HG02938 (cell line): ENCODE data around the gene TOE1.

Source experiments
- ATAC-seq: cut with Tn5 transposase; IDR thresholded peaks from one replicate; pipeline ENCODE4 v1.9.1; 2021; ENCODE audit warnings: mild to moderate bottlenecking, moderate library complexity; ENCODE audit not compliant: unreplicated experiment

TOE1 gene

DNA sequence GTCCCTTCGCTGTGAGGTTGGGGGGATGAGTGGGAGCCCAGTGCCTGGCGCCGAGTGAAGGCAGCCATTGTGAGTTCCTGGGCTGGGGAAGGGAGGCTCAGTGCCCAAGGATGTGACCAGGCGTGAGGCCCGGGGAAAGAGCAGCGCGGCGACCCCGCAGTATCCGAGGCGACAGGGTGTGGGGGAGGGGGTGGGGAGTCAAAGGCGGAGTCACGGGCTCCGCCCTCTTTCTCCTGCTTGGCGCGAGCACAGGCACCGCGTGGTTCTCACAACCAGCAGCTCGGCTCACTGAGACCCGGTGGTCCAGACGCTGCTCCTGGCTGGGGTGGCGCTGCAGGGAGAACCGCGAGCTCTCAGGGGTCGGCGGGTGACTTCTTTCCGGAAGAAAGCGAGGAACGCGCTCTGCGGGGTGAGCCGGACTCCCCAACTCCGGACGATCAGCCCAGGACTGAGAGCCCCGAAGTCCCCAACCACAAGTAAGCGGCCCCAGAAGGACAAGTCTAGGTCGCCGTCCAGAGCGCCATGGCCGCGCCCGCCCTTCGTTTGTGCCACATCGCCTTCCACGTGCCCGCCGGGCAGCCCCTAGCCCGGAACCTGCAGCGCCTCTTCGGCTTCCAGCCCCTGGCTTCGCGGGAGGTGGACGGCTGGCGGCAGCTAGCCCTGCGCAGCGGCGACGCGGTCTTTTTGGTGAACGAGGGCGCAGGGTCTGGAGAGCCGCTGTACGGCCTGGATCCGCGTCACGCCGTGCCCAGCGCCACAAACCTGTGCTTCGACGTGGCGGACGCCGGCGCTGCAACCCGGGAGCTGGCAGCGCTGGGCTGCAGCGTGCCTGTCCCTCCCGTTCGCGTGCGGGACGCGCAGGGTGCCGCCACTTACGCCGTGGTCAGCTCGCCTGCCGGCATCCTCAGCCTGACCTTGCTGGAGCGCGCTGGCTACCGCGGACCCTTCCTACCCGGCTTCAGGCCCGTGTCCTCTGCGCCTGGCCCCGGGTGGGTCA, 13.0 kb upstream of the TOE1 start, which contains the start of gene HPDL:
TSS of gene HPDL (plus strand) at position 269 of the 997 bp plus-strand sequence. CDS start at position 523, 254 bp downstream.
- no peak for ATAC-seq

DNA sequence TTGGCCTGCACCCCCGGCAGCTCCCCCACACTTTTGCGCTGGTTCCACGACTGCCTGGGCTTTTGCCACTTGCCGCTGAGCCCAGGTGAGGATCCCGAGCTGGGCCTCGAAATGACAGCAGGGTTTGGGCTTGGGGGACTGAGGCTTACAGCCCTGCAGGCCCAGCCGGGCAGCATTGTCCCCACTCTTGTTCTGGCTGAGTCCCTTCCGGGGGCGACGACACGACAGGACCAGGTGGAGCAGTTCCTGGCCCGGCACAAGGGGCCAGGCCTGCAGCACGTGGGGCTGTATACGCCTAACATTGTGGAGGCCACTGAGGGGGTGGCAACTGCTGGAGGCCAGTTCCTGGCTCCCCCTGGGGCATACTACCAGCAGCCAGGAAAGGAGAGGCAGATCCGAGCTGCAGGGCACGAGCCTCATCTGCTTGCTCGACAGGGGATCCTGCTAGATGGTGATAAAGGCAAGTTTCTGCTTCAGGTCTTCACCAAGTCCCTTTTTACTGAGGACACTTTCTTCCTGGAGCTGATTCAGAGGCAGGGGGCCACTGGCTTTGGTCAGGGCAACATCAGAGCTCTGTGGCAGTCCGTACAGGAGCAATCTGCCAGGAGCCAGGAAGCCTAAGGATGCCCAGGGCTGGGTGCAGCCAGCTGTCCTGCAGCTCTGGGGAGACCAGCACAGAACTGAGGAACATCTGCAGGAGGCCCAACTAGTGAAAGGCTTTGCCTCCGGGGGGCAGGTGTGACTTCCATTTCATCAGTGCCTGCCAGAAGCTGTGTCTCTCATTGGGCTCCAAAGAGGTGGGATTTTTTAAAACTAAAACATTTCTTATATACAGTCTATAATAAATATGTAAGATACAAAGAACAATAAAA, 12.1 kb upstream of the TOE1 start:
- no peak for ATAC-seq

DNA sequence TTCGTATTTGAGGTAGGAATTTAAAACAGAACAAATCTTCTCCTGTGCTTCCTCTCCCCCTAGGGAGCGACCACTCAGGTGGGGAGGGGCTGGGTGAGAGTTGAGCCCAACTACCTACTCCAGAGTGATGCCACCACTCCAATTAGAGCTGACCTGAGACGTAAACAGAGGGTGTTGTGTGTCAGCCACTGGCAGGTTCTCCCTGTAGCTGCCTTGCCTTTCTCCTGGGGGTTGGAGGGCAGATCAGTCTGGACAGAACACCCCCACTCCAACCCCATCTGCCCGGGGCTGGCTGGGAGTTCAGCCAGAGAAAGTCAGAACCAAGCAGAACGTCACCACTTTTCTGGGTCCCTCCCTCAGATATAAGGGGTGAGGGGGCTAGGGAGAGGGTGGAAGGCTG, 11.3 kb upstream of the TOE1 start:
- ATAC-seq: no peak

DNA sequence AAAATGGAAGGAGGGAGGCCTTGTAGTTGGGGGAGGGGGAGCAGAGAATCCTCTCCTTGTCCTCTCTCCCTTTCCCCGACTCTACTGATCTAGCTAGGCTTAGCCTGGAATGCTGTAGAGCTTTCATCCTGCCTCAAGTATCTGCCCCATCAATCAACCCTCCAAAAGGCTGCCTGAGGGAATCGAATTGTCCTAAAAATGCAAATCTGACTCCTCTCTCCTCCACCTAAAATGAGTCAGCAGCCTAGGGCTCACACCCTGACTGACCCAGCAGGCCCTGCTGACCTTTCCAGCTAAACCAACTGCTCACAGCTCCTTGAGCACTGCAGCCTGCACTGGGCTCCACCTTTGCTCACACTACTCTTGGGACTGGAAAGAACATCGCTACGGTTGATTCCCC, 10.5 kb upstream of the TOE1 start:
- no peak for ATAC-seq

DNA sequence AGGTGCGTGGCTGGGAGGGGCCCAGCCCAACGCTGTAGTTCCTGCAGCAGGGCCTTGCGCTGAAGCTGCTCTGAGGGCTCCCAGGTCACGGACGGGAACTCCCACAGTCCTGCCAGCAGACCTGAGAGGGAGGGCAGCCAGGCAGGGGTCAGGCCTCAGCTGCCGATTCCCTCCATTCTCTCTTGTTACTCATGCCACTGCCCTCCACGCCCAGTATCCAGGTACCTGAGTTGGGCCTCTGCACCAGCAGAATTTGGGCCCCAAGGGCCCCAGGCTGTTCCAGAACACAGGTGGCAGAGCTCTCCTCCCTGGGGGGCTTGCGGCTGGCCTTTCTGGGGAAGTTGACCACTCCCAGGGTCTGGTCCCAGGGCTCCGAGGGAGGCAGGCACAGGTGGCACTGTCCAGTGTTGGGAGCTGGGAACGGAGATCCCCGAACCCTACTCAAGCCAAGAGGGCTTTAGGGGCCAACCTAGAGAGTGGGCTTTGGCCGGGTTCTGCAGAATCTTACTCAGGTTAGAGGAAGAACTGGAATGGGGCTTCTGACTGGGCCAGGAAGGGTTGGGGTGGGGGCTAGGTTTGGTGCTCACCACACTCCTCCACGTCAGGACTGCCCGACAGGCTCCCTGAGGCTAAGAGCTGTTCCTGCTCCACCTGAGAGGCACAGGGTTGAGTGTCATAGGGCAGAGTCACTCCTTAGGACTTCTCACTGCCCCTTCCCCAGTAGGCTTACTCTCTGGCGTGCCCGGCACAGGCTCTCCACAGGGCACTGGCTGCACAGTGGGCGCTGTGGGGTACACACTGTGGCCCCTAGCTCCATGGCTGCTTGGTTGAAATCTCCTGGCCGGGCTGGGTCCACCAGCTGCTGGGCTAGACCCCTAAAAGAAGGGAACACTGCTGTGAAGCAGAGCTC, 8.3 kb upstream of the TOE1 start:
- no peak for ATAC-seq

DNA sequence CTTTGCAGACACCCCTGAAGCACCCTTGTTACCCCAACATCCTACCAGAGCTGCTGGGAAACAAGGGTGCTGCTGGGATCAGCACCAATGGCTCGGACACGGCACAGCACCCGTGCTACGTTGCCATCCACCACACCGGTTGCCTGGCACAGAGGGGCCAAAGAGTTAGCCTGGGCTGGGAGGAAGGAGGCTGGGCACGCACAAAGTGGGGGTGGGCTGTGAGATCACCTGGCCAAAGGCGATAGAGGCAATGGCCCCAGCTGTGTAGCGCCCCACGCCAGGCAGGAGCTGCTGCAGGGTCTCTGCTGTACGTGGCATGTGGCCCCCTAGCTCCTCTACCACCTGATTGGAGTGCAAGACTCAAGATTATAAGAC, 7.6 kb upstream of the TOE1 start:
- no peak for ATAC-seq

DNA sequence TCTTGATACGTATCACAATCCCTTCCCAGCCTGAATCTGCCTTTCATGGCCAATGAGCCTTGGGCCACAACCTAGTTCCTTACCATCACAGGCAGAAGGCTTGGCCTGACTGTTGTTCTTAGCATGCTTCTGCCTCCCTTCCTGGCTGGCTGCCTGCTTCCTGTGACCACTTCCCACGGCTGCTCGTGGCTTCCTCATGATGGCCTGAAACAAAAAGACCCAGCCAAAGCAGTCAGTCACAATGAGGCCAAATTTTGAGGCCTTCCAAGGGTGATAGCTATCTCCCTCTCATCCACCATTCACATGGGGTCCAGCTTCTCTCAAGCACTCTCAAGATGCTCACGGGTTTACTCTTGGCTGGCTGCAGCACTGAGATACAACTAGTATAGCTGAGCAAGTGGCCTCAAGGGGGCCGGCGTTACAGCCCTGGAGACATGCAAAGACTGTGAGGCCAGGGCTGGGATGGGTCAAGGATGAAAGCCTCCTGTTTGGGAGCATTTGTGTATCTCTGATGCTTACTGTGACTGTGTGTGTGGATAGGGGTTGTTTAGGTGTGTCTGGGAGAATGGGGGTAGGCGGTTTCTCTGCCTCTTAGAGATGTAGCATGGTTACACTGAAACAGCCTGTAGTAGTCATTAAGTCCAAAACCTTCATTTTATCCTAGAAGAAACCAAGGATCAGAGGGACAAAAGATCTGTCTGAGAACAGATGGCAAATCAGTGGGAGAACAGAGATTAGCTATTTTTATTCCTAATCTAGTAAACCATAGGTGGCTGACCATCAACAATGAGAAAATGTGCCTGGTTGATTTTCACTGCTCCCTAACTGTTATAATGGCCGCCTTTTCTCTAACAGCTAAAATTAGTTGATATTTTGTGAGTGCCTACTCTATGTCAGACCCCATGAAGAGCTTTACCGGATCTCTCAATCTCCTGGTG, 5.4 kb upstream of the TOE1 start:
- no peak for ATAC-seq

DNA sequence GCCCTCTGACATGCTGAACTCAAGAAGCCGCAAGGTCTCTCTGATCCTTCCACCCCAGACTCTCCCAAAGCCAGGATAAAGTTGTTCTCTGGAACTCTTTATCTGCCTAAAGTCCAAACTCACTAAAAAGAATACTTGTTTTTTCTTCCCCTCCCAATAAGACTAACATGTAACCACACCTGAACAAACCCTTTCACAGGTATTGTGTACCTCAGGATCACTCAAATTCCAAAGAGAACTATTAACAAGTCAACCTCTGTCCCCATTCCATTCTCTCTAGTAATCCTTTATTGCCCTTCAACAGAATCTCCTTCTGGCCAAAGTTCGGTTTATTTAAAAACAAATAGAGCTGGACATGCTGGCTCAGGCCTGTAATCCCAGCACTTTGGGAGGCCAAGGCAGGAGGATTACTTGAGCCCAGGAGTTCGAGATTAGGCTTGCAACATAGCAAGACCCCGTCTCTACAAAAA, 4.1 kb upstream of the TOE1 start:
- ATAC-seq: no peak

DNA sequence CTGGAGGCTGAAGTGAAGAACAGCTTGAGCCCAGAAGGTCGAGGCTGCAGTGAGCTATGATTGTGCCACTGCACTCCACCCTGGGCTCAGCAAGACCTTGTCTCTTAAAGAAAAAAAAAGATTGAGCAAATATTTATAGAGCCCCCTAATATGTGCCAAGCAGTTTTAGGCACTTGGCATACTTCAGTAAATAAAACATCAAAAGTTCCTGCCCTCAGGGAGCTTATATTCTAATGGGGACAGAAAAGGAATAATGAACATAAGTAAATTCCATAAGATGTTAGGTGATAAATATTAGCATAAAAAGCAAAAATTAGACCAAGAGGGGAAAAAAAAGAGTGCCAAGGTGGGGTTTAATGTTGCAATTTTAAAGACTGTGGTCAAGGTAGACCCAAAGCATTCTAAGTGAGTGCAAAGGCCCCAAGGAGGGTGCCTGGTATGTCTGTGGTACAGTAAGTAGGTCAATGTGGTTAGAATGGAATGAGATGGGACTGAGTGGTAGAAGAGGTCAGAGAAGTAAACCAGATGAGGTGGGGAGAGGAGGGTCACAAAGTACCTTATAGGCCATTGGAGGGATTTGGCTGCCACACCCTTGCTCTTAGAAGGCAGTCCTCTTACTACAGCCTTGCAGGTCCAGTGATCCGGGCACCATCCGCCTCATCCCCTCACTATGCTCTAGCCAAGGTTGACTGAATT, 2.2 kb upstream of the TOE1 start:
- no peak for ATAC-seq

DNA sequence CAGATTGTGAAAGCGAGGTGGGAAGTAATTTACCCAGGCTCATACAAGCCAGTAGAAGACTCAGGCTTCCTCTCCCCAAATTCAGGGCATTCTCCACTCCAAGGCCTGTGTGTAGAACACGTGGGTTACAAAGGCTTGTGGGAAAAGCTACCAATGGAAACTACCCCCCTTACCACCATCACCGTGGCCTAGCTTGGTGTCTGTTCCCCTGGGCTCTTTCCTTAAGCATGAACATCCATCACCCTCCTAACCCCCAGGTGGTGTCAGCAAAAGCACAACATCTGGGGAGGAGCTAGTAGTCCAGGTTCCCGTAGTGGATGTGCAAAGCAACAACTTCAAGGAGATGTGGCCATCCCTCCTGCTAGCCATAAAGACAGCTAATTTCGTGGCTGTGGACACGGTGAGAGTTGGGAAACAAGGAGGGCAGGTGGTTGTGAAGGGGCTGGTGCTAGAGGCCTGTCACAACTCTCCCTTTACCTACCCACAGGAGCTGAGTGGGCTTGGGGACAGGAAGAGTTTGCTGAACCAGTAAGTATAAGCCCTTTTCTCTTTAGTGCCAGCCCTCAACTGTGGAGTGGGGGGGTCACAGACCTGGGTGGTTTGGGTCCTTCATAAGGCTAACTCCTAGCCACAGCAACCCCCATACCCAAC, 971 bp downstream of the TOE1 start:
- no peak for ATAC-seq

DNA sequence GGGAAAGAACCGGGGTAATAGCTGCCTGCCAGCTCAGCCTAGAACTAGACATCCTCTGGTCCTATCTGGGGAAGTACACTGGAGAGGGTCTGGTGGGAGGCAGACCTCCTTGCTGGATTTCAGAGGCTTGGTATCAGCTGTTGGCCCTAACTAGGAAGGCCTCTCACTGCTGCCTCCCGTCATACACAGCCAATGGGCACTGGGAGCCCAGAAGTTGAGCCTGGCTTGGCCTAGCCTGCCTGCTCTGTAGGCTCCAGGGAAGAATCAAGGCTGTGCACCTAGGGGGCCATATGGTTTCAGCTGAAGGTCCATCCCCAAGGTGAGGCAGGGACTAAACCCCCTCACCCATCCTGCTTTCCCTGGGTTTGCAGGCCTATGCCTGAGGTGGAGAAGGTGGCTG, 4.5 kb downstream of the TOE1 start:
- no peak for ATAC-seq

DNA sequence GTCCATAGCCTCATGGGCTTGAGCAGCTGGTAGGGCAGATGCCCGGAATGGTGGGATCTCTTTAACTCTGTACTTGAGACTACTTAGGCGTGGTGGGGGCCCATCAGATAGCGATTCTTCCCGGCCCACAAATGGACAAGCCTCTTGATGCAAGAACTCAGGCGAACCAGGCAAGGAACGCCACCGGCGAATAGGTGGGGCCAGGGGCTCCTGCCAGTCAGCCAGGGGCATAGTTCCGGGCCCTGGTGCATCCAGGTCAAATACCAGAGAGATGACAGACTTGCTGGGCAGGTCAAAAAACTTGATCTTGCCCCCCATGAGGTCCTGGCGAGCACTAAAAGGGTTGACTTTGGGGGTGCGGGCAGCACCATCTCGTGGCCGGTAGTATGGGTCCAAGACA, 5.0 kb downstream of the TOE1 start:
- ATAC-seq: no peak

DNA sequence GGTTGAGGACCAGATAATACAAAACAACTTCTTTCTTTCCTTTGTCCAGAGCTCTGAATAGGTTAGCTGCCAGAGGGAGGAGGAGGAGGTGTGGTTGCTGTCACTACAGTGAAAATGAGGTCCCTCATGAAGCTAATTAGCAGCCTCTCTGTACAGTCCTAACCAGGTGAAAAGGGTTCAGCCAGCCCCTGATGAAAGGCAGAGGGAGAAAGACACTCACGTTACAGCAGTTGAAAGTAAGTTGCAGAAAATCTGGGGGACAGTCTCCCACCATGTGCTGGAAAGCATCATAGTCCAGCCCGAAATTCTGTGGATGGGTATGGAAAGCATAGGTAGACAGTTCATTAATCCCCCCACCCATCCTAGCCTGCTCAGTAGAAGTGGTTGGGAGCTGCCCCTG, 6.5 kb downstream of the TOE1 start:
- no peak for ATAC-seq

DNA sequence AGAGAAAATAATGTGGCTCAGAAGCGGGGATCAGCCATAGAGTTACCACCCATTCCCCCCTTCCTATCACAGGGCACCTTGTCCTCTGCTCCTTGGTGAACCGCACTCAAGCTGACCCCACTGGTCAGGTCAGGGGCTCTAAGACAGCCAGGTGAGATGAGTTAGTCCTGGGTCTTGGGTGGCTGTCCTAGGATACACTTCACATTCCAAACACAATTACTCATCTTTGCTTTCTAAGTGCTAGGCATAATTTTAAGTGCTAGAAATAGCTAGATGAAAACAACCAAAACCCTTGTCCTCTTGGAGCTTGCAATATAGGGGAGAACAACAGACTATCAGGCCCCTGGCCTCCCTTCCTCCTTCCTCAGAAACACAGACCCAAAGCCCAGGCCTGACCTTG, 8.1 kb downstream of the TOE1 start:
- ATAC-seq: no peak

DNA sequence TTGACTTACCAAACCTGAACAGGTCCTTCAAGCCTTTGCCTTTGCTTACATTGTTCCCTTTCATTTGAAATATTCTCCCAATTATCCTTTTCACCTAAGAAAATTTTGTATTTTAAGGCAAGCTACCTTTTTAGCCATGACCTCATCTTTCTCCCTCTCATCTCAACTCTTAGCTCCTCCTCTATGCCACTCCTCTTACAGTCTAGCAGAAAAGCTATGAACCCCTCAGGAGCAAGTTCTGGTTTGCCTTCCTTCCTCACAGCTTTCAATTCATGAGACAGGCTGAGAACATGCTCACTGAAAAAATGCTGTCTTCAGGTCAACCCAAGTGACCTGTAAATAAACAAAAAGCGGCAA, 8.6 kb downstream of the TOE1 start:
- no peak for ATAC-seq

DNA sequence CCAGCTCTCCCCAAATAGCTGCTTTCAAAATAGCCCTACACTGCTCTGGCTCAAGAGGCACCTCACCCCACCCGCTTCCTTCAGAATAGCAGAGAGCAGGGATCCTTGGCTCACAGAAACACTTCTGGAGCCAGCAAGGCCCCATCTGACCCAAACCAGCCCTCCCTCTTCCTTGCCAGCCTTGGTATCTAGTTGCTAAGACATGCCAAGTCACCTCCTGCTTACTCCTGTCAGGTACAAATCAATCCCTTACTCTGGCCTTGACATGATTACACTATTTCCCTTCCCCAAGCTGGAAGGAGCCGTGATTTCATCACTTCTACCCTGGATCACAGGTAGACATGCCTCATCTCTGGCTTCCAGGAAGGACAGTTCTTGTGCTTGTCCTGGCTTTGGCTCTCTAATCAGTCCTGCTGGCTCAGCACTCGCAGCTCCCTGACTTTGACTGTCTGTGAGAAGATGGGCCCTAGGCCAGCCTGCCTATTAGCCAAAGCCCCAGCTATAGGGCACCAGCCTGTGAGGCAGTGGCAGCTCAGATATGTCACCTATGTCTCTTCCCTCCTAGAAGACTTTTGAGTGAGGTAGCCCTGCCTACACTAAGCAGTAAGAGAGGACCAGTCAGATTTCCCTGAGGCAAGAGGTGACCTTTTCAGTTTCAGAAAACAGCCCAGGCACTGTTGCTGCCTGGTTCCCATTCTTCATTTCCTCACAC, 9.2 kb downstream of the TOE1 start:
- ATAC-seq: no peak

DNA sequence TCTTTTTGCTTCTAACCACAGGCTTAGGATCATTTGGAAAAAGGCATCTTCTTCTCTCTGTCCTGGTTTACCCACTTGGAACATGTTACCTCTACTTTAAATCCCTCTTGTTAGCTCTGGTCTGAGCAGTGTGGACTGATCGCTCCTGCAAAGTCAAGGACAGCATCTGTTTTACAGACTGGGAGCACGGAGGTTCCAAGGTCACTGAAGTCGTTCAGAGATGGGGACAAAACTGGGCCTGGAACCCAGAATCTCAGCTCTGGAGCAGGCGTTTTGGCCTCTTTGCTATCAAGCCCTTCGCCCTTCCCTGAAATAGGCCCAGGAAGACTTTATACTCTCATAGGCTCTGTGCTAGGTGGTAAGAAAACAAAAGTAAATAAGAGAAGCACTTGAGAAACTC, 11.5 kb downstream of the TOE1 start:
- ATAC-seq: no peak

DNA sequence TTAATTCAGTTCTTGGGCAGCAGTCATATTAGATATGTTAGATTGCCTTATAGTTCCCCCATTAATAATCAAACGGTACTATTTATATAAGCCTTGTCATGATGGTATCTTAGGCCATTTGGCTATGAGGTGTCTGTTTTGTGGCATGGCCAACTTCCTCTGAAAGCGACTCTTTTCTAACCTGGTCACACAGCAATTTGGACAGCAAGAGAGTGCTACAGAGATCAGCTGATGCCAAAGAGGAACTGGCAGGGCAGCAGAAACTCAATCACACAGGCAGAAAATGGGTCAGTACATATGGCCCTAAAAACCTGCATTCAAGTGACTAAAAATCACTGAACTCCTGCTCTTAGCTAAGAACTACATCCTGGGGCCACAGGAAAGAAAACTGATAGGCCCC, 13.7 kb downstream of the TOE1 start:
- no peak for ATAC-seq
